NB4 (cell line): ENCODE measurements around the gene MBNL1.

Source experiments
- DNase-seq: peaks from one replicate; pipeline ENCODE4 v3.0.0; 2010; ENCODE audit warnings: low read depth
- H3K4me3 ChIP-seq: one replicate; pipeline ENCODE4 v1.5.1; 2011; ENCODE audit warnings: mild to moderate bottlenecking, low read depth, low read length, moderate library complexity
- MYC ChIP-seq: IDR thresholded peaks from 2 replicates; pipeline ENCODE4 v1.6.1; 2011; ENCODE audit warnings: low read depth, low read length
- POLR2A ChIP-seq: IDR thresholded peaks from 2 replicates; pipeline ENCODE4 v1.6.1; 2011; ENCODE audit warnings: mild to moderate bottlenecking; ENCODE audit not compliant: insufficient read length; ENCODE audit errors: extremely low read depth
- TF ChIP-seq, protein P1 (sequence below): IDR thresholded peaks from one replicate; pipeline ENCODE4 v1.5.1; 2012; ENCODE audit warnings: low read depth, low read length
- TF ChIP-seq, protein P2 (sequence below): IDR thresholded peaks from 2 replicates; pipeline ENCODE4 v1.6.1; 2011; ENCODE audit warnings: low read depth, low read length

Gene MBNL1

DNA sequence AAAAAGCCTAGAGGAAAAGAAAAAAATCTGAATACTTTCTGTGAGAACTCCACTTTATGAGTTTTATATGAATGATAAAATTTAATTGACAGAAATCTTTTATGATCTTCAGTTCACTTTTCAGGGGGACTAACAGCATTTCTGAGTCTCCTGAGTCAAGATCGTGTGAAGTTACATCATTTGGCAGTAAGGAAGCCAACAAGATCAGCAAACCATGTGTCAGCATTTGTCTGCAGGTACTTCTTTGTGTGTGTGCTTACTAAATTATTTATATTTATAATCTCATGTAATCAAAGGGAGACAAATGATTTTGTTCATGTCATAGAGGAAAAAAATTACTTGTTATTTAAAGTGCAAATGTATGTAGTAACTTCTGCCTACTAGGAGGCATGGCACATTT, 217.6 kb downstream of the MBNL1 start:
- no peak overlapping the region for H3K4me3 ChIP-seq
- DNase-seq, result no peak
- TF ChIP-seq, protein P1, sequence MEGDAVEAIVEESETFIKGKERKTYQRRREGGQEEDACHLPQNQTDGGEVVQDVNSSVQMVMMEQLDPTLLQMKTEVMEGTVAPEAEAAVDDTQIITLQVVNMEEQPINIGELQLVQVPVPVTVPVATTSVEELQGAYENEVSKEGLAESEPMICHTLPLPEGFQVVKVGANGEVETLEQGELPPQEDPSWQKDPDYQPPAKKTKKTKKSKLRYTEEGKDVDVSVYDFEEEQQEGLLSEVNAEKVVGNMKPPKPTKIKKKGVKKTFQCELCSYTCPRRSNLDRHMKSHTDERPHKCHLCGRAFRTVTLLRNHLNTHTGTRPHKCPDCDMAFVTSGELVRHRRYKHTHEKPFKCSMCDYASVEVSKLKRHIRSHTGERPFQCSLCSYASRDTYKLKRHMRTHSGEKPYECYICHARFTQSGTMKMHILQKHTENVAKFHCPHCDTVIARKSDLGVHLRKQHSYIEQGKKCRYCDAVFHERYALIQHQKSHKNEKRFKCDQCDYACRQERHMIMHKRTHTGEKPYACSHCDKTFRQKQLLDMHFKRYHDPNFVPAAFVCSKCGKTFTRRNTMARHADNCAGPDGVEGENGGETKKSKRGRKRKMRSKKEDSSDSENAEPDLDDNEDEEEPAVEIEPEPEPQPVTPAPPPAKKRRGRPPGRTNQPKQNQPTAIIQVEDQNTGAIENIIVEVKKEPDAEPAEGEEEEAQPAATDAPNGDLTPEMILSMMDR, result no peak
- TF ChIP-seq, protein P2, sequence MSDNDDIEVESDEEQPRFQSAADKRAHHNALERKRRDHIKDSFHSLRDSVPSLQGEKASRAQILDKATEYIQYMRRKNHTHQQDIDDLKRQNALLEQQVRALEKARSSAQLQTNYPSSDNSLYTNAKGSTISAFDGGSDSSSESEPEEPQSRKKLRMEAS, result no peak
- no peak for TF ChIP-seq POLR2A
- no peak for TF ChIP-seq MYC

DNA sequence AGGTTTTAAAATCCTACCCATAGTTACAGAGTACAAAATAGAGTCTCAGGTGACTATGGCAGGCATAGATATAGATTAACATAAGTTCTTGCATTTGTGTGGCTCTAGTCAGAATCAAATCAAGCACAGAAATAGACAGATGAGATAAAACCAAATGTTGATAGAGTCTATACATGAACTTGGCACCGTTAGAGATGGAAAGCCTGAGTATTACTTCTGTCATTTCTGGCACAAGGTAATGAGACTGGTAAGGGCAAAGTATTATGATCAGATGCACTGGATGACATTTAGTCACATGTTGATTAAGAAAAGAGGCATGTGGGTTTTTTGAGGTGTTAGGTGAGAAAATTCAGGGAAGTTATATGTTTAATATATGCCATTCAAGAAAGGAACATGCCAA, 219.7 kb downstream of the MBNL1 start:
- TF ChIP-seq, protein P2, result no peak
- TF ChIP-seq POLR2A (no peak), MYC (no peak)
- TF ChIP-seq, protein P1, result no peak
- no peak for DNase-seq
- H3K4me3 ChIP-seq, result no peak overlapping the region

DNA sequence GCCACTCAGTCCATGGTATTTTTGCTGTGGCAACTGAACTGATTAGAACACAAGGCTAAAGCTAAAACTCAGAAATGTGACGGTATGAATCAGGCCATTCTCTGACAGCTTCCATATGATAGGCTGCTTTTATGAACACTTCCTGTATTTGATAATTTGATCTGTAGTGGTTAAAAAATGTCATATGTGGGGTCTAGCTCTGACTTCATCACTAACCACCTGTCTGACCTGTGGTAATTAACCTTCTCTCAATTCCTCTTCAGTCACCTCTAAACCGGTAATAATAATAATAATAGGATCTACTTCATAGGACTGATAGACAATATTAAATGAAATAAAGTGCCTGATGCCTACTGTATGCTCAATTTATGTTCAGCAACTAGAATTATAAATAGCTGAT, 223.2 kb downstream of the MBNL1 start:
- TF ChIP-seq MYC (no peak), POLR2A (no peak)
- TF ChIP-seq, protein P2, result no peak
- TF ChIP-seq, protein P1, result no peak
- no peak overlapping the region for H3K4me3 ChIP-seq
- no peak for DNase-seq

DNA sequence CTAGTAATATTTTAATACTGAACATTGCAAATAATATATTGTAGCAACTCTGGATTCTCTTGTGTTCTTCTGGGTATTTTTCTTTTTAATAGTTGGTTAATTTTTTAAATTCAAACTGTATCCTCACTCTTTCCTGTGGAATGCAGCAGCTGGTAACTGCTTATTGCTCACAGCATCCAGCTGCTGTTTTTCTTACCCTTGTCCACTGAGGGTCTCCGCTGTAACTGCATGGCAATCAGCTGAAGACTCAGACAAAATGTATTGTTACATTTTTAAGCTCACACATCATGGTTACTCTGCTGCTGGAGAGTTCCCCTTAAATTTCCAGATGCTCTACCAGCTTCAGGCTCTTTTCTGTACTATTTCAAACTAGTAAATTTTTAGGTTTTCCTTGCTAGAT, 227.6 kb downstream of the MBNL1 start:
- TF ChIP-seq, protein P1, result no peak
- TF ChIP-seq POLR2A (no peak), MYC (no peak)
- TF ChIP-seq, protein P2, result no peak
- DNase-seq, result no peak
- H3K4me3 ChIP-seq, result no peak overlapping the region

DNA sequence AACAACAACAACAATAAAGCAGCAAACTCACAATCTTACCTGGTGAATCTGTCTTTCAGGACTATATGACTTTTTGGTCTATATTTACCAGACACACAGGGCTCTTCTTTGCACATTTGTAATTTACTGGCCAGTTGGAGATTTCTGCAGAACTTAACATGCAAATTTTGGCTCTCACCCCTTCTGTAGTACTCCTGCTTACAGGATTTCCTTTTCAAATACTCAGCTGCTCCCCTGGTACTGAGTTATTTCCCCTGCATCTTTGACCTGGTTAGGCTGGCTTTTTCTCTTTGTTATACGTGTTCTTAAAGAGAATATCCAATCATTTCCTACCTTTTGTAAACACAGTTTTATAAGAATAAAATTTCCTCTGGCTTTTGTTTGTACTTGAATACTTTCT, 228.0 kb downstream of the MBNL1 start:
- H3K4me3 ChIP-seq, result no peak overlapping the region
- TF ChIP-seq, protein P1, result no peak
- no peak for TF ChIP-seq MYC
- DNase-seq, result no peak

DNA sequence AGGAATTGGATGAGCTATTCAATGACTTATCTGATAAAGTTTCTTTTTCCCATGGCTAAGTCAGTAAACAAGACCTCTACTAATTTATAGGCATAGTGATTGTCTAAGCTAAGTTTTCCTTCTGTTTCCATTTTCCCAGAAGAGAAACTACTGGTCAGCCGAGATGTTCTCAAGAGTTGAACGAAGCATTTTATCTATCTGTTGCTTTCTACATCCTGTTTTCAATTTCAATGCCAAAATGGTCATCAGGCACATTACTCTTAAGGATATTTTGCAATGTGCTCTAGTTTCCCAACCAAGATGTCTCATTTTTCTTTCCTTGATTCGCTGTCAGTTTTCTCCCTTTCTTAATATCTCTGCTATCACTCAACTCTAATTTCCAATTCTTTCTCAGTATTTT, 228.7 kb downstream of the MBNL1 start:
- no peak overlapping the region for H3K4me3 ChIP-seq
- TF ChIP-seq POLR2A (no peak), MYC (no peak)
- TF ChIP-seq, protein P1, result no peak
- TF ChIP-seq, protein P2, result no peak
- DNase-seq, result peak; percentile 13
